Measurements from ENCODE around the gene REXO5. TPM values are rescaled to one million over a fixed set of nuclear protein-coding genes. Genes with fewer than 3 reads are reported as not detected.

Gene REXO5
- total and polyA plus RNA-seq, 7 donors = 0.63 to 1.8 (median 1.1) TPM

DNA sequence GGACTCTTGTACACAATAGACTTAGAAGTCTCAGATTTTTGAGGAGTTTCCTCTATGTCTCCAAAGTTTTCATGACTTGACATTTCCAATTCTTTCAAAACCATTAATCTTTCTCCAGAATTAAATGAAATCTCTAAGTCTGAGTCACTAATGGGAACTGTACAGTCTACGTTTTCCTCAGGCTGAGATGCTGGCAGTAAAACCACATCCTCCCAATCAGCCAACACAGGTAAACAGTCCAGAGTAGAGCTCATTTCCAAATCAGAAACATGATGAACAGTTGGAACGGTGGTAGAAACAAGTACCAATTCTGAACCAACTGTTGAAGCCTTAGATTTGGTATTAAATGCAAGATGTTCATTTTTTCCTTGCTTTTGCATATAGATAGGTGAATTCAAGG lies 8.0 kb upstream of the REXO5 start:
- WGBS, 3 donors = 77 to 93% (median 81%) methylated on average over 2 of the region's 2 CpGs
- TF ChIP-seq, protein P1, sequence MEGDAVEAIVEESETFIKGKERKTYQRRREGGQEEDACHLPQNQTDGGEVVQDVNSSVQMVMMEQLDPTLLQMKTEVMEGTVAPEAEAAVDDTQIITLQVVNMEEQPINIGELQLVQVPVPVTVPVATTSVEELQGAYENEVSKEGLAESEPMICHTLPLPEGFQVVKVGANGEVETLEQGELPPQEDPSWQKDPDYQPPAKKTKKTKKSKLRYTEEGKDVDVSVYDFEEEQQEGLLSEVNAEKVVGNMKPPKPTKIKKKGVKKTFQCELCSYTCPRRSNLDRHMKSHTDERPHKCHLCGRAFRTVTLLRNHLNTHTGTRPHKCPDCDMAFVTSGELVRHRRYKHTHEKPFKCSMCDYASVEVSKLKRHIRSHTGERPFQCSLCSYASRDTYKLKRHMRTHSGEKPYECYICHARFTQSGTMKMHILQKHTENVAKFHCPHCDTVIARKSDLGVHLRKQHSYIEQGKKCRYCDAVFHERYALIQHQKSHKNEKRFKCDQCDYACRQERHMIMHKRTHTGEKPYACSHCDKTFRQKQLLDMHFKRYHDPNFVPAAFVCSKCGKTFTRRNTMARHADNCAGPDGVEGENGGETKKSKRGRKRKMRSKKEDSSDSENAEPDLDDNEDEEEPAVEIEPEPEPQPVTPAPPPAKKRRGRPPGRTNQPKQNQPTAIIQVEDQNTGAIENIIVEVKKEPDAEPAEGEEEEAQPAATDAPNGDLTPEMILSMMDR (IDR thresholded peaks at IDR 0.05) = no peak
- DNase-seq (no peak), ATAC-seq (no peak)
- no peaks in the 10 kb centered on the region for H3K9me3 ChIP-seq
- no peak overlapping the region for H3K4me3 ChIP-seq
- H3K27ac ChIP-seq = no peak overlapping the region
- H3K4me1 ChIP-seq = no peaks in the 10 kb centered on the region
- H3K27me3 ChIP-seq (ENCODE audit: insufficient read depth in 3 of 3, low read length in 2 of 3) = no peaks in the 10 kb centered on the region
- peaks cover 6 to 82% of the 10 kb centered on the region in 2 donors for H3K36me3 ChIP-seq (ENCODE audit: insufficient read depth in 1 of 2, low read depth in 1 of 2)
- intact Hi-C loops (cut with DNase I) = no loop called here

DNA sequence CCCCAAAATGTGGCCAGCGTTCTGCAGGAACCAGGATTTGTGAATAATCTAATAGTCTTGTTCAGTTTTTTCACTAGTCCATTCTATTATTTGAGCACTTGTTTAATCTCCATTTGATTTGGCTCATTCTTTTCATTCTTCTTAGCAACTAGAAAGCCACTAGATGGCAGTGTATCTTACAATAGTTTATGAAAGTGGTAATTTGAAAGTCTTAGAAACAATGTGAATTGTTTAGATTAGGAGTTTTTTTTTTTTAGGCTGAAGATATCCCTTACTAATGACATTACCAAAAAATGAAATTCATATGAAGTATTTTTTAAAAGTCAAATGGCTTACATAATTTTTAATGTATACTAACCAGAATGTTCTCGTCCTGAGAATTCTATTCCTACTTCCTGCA lies 6.7 kb upstream of the REXO5 start:
- H3K4me1 ChIP-seq = peaks cover 2% of the 10 kb centered on the region
- TF ChIP-seq, protein P1 (IDR thresholded peaks at IDR 0.05) = peak; percentile 52
- intact Hi-C loops (cut with DNase I) = no loop called here
- no peak overlapping the region for H3K4me3 ChIP-seq
- no peak for DNase-seq
- WGBS, 3 donors = 57 to 78% (median 67%) methylated on average over 2 of the region's 2 CpGs
- ATAC-seq = no peak
- H3K27me3 ChIP-seq (ENCODE audit: insufficient read depth in 3 of 3, low read length in 2 of 3) = no peaks in the 10 kb centered on the region
- H3K27ac ChIP-seq = no peak overlapping the region
- H3K36me3 ChIP-seq (ENCODE audit: insufficient read depth in 1 of 2, low read depth in 1 of 2) = peaks cover 6 to 85% of the 10 kb centered on the region in 2 donors
- H3K9me3 ChIP-seq = no peaks in the 10 kb centered on the region

DNA sequence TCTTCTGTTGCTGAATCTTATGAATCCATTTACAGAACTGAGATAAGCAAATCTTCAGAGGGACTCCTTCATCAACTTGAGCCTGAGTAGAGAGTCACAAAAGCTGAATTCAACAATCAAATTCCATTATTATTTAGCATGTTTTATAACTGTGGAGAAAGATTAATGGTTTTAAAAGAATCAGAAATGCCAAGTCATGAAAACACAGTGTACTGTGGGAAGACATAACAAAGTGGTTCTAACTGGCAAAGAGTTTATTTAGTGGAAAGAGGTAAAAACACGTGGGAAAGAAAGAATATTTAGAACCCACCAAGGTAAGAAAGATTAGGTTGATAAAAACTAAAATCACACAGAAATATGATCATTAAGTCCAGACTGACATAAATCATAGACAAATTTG lies 5.0 kb upstream of the REXO5 start:
- intact Hi-C loops (cut with DNase I) = loop anchor here in 1 of 2 donors (5.0 kb wide), 1 partner anchor 281 kb away; no protein-coding TSS in a partner anchor
- TF ChIP-seq, protein P1 (IDR thresholded peaks at IDR 0.05) = no peak

DNA sequence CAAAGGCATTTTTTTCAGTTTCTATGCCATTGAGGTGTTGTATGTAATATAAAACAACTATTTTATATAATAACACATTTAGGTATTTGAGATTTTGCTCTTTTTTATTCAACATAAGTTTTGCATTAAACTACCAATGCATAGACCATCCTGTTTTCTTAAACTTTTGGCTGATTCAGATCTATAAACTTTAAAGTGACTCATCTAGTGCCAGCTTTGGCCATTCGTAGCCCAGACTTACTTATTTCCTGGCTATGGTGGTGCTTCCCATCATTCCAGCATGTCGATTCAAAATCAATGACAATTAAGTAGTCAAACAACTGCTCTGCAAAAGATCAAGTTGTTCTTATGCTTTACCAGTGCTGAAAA lies 3.2 kb upstream of the REXO5 start:
- 84 to 99% (median 98%) methylated on average over 2 of the region's 2 CpGs for WGBS, 3 donors
- Histone ChIP-seq H3K4me3 (no peak overlapping the region), H3K27ac (no peak overlapping the region), H3K9me3 (no peaks in the 10 kb centered on the region), H3K4me1 (peaks cover 17% of the 10 kb centered on the region), H3K27me3 (ENCODE audit: insufficient read depth in 3 of 3, low read length in 2 of 3) (no peaks in the 10 kb centered on the region), H3K36me3 (ENCODE audit: insufficient read depth in 1 of 2, low read depth in 1 of 2) (peaks cover 0 to 52% of the 10 kb centered on the region in 2 donors)
- intact Hi-C loops (cut with DNase I) = loop anchor here in 1 of 2 donors (5.0 kb wide), 1 partner anchor 279 kb away; no protein-coding TSS in a partner anchor
- DNase-seq (no peak), ATAC-seq (no peak)
- TF ChIP-seq, protein P1 (IDR thresholded peaks at IDR 0.05) = no peak

More for the DNA sequence above, 5.0 kb upstream of the REXO5 start:
- Histone ChIP-seq H3K4me3 (no peak overlapping the region), H3K27ac (no peak overlapping the region), H3K9me3 (no peaks in the 10 kb centered on the region), H3K36me3 (ENCODE audit: insufficient read depth in 1 of 2, low read depth in 1 of 2) (peaks cover 6 to 71% of the 10 kb centered on the region in 2 donors), H3K27me3 (ENCODE audit: insufficient read depth in 3 of 3, low read length in 2 of 3) (no peaks in the 10 kb centered on the region), H3K4me1 (peaks cover 11% of the 10 kb centered on the region)
- WGBS, 3 donors = 67 to 85% (median 69%) methylated on average over 1 of the region's 1 CpG
- no peak for ATAC-seq
- DNase-seq = no peak
